KOPT-K1 (cell line): ENCODE data around the gene TTLL8.

ENCODE experiments used
- H3K27ac ChIP-seq: fragments of 200-600 bp; sonication (generic); 2 replicates; pipeline ENCODE4 v1.5.1; 2016; ENCODE audit warnings: antibody characterized with exemption, mild to moderate bottlenecking, low read depth, low read length; ENCODE audit not compliant: poor library complexity, severe bottlenecking
- H3K36me3 ChIP-seq: fragments of 200-600 bp; sonication (generic); 2 replicates; pipeline ENCODE4 v1.5.1; 2017; ENCODE audit warnings: antibody characterized with exemption, mild to moderate bottlenecking, low read length, moderate library complexity; ENCODE audit not compliant: insufficient read depth
- H3K9me3 ChIP-seq: fragments of 200-600 bp; sonication (generic); 2 replicates; pipeline ENCODE4 v1.5.1; 2017; ENCODE audit warnings: antibody characterized with exemption, low read length, mild to moderate bottlenecking; ENCODE audit not compliant: insufficient read depth, poor library complexity, severe bottlenecking

Gene TTLL8

DNA sequence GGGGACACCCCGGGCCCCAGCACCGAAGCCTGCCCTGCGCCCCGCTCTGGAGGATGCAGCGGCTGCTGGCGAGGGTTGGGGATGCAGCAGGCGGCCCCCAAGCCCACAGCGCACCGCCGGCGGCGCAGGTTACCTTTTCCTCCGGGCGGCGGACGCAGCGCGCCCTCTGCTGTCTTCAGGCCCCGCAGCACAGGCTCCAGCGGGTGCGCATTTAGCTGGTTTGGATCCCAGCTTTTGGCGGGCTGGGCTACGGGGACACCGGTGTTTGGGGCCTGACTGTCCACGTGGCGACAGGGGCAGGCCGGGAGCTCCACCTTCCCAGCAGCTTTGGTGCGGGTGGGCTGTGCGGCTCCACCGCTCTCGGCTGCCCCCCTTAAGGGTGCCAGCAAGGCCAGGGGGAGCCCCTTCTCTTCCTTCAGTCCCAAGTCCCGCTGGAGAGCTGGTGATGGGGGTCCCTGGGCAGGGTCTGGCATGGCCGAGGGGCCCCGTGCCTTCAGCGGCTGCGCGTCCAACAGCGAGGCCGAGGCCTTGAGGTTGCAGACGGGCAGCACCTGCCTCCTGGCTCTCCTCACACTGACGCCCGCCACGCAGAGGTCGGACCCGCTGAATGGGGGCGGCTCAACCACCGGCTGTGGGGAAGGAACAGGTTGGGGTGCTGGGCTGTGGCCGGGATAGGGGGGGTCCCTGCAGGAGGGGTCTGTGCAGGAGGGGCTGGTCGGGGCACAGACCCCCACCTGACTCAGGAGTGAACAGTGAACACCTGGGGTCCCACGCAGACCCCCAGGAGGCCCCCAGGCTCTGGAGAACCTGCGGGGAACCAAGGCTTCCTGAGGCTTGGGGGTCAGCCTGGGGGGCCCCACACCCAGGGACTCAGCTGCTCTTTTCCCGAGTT lies 27.6 kb downstream of the TTLL8 start:
- Histone ChIP-seq H3K9me3 (no peaks in the 10 kb centered on the region), H3K27ac (no peak overlapping the region), H3K36me3 (no peaks in the 10 kb centered on the region)

DNA sequence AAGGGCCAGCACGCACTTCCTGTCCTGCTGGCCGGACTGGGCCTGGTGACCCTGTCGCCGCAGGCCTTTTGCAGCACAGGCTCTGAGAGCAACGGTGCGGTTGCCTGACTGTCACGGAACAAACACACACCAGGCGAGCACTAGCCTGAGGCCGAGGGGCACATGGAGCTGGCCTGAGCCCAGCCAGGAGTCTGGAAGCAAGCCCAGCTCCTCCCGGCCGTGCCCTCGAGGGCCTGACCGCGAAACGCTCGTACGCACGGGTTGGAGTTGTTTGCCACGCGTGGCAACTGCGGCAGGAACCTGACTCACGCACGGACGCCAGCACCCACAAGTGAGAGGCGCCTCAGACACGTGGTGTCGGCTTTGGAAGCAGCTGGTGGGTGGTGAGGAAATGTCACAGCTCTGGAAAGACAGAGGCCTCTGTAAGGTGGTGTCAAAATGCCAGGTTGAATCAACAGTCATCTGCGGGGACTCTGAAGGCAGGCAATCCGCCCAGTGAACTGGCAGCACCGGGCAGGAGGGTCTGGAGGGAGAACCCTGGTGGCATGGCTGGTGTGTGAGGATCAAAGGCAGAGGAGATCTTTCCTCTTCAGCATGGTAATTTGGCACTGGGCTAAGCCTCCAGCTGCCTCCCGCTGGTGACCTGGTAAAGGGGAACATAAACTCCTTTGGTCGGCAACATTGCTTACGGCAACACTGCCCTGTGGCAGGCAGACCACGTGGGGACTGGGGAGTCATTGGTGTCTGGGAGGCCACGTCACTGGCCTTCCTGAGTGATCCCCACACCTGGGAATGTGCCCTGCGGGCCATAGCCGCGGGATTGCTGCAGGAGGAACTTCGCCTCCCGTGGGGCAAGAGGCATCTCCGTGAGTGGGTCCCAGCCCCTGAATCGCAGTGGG lies 30.2 kb downstream of the TTLL8 start:
- Histone ChIP-seq H3K9me3 (no peaks in the 10 kb centered on the region), H3K36me3 (no peaks in the 10 kb centered on the region), H3K27ac (no peak overlapping the region)

DNA sequence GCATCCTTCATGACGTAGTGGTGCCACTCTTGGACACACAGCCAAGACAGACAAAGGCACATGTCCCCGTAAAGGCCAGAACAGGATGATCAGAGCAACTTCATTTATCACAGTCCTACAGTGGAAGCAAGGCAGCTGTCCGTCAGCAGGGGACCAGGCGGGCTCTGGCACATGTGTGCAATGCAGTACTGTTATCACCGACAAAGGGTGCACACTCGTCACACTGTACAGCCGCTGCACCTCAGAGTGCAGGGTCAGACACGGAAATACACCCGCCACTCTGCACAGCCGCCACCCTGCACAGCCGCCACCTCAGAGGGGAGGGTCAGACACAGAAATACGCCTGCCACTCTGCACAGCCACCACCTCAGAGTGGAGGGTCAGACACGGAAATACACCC lies 32.1 kb downstream of the TTLL8 start:
- Histone ChIP-seq H3K9me3 (no peaks in the 10 kb centered on the region), H3K36me3 (no peaks in the 10 kb centered on the region), H3K27ac (no peak overlapping the region)

DNA sequence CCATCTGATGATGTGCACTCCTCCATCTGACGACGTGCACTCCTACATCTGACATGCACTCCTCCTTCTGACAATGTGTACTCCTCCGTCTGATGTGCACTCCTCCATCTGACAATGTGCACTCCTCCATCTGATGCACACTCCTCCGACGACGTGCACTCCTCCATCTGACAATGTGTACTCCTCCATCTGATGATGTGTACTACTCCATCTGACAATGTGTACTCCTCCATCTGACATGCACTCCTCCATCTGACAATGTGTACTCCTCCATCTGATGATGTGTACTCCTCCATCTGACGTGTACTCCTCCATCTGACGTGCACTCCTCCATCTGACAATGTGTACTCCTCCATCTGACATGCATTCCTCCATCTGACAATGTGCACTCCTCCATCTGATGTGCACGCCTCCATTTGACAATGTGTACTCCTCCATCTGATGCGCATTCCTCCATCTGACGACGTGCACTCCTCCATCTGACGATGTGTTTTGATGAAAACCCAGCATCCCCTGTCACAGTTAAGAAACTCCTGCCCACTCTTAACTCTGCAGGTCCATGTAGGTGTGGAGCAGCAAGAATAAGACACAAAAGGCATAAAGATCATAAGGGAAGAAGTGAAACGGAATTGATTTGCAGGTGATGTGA lies 35.8 kb downstream of the TTLL8 start:
- no peaks in the 10 kb centered on the region for H3K36me3 ChIP-seq
- no peak overlapping the region for H3K27ac ChIP-seq
- H3K9me3 ChIP-seq = no peaks in the 10 kb centered on the region

DNA sequence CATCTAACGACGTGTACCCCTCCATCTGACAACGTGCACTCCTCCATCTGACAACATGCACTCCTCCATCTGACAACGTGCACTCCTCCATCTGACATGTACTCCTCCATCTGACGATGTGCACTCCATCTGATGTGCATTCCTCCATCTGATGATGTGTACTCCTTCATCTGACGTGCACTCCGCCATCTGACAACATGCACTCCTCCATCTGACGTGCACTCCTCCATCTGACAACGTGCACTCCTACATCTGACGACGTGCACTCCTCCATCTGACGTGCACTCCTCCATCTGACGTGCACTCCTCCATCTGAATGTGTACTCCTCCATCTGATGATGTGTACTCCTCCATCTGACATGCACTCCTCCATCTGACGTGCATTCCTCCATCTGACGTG lies 37.5 kb downstream of the TTLL8 start:
- H3K27ac ChIP-seq = no peak overlapping the region

DNA sequence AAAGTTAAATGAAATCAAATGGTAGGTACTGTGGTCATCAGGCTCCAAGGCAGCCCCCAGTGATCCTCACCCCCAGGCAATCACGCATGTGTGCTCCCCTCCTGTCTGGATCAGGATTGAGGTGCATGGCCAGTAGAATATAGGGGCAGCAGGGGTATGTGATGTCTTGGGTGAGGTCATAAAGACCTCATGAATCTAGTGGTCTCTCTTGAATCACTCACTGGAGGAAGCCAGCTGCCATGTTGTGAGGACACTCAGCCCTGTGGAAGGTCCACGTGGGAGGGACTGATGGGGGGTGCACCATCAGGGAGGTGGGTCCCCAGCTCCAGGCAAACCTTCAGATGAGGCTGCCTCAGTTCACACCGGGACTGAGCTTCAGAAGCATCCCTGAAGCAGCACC lies 38.8 kb downstream of the TTLL8 start:
- no peaks in the 10 kb centered on the region for H3K36me3 ChIP-seq
- no peak overlapping the region for H3K27ac ChIP-seq
- no peaks in the 10 kb centered on the region for H3K9me3 ChIP-seq

More for the DNA sequence above, 37.5 kb downstream of the TTLL8 start:
- H3K9me3 ChIP-seq = no peaks in the 10 kb centered on the region
- no peaks in the 10 kb centered on the region for H3K36me3 ChIP-seq

DNA sequence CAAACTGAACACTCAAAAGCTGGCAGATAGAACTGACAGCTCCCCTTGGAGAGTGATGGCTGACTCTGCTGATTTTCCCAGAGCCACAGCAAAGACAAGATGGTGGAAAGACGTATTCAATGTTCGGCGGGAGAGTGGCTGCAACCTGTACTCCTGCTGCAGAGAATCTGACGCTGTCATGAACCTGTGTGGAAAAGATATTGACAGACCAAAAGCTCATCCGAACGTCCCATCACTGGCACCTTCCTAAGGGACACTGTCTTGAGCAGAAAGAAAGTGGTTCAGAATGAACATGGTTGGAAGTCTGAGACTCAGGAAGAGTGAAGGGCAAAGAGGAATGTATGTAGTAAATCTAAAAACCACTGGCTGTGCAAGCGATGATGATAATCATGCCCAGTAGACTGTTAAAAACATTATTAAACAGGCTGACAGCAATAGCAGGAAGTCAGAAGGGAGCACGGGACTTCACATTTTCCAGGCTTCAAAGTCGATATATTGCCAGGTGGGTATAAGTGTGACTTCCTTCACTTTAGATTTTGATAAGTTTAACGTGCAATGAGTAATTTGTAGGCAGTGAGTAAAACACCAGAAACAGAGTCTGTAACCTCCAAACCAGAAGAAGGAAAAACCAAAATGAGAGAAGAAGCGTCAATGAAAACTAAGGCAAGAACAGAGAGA lies 39.4 kb downstream of the TTLL8 start:
- Histone ChIP-seq H3K36me3 (no peaks in the 10 kb centered on the region), H3K9me3 (no peaks in the 10 kb centered on the region), H3K27ac (no peak overlapping the region)

DNA sequence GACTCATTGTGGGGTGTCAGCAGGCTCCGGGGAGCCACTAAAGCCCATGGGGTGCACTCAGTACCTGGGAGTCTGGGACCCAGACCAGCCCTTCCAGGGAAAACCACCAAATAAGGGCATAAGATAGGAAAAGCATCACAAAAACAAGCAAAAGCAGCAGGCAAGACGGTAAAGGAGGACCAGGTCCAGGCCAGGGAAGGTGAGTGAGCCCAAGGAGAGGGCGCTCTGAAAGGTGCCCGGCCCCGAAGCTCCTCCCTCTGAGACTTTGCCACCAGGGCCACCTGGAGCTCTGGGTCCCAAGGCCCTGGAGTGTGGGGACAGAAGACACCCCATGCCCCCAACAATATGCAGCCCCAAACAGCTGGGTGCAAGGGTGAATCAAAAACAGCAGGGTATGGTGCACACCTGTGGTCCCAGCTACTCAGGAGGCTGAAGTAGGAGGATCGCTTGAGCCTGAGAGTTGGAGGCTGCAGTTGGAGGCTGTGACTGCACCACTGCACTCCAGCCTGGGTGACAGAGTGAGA lies 40.3 kb downstream of the TTLL8 start:
- Histone ChIP-seq H3K27ac (no peak overlapping the region), H3K36me3 (no peaks in the 10 kb centered on the region), H3K9me3 (no peaks in the 10 kb centered on the region)

DNA sequence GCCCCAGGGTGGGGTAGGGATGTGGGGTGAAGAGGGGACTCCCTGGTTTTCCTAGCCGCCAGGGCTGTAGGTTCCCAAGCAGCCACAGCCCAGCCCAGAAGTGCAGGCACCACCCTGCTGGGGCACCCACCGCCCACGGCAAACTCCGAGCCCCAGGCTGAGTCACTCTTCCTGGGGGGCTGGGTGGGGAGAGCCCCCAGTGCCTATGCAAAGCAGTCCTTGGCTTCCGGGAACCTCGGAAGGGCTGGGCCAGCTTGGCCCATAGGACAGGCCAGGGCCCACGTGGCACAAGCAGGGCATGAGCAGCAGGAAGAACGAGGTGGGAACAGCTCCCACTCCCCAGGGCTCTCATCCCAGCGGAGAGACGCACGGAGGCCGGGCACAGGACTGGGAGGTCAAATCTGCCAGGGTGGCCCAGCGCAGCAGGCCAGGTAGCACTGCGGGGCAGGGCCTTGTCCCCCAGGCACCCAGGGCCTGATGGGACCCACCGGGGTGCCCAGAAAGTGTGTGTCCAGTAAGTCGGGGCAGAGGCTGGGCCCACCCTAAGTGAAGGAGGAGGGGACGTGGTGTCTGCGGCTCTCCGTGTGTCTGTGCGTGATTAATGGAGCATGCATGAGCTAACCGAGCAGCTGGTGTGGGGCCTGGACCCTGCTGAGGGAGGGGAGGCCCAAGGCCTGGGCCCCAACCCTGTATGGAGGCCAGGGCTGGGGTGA lies 41.0 kb downstream of the TTLL8 start:
- no peak overlapping the region for H3K27ac ChIP-seq
- H3K9me3 ChIP-seq = no peaks in the 10 kb centered on the region
- H3K36me3 ChIP-seq = no peaks in the 10 kb centered on the region

DNA sequence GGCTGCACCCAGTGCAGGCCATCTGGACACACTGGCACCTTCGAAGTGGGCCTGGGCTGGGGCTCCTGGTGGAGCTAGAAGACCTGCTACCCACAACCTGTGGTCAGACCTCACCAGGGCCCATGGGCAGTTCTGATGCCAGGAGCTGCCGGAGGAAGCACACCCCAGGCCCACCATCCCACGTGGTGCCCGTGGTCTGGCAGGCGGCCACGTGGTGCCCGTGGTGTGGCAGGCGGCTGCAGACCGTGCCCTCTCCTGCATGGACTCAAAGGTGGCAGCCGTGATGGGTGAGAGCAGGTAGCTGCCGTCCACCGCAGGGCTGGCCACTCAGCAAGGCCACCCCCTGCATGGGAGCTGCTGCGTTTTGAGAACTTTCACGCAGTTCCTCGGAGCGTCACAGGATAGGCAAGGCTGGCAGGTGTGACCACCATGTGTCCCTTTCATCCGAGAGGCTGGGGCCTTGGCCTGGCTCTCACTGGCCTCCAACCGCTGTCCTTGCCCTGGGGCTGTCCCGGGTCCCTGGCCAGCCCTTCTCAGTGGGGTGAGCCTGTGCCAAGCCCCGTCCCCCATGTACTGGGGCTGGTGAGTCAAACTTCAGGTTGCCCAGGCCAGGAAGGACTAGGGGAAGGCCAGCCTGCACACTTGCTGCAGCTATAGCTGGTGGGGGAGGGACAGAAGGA lies 41.6 kb downstream of the TTLL8 start:
- H3K9me3 ChIP-seq = no peaks in the 10 kb centered on the region
- no peak overlapping the region for H3K27ac ChIP-seq
- H3K36me3 ChIP-seq = no peaks in the 10 kb centered on the region

DNA sequence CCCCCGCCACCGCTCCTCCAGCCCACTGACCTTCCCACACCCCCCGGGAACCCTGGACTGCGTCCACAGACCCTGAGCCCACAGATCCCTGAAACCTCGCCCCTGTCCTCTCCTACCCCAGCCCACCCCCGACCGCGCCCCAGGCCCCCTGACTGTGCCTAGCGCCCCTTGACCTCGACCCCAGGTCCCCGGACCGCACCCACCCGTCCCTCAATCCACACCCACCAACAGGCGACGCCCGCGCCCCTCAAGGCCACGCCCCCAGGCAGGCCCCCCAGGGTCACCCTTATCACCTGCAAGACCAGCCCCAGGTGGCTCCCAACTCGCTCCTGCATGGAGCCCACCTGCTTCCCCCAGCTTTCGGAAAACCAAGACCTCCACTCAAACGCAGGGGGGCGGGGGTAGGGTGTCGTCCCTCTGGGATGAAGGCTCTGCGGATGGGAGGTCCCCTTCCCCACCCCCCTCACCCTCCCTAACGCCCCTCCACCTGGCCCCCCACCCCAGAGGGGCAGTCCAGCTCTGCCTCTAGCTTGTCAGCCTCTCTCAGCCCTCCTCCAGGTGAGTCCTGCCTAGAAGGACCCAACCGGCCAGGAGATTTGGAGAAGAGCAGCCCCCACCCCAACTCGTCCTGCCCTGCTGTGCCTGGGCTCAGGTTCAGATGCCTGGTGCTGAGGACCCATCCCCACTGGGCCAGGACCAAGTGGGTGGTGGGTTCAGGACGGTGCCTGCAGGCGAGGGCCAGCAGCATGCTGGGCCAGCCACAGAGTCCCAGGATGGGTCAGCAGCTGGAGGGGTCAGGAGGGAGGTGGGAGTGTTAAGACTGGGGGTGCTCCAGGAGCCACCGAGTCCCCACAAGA lies 42.4 kb downstream of the TTLL8 start:
- Histone ChIP-seq H3K9me3 (no peaks in the 10 kb centered on the region), H3K36me3 (no peaks in the 10 kb centered on the region), H3K27ac (no peak overlapping the region)

DNA sequence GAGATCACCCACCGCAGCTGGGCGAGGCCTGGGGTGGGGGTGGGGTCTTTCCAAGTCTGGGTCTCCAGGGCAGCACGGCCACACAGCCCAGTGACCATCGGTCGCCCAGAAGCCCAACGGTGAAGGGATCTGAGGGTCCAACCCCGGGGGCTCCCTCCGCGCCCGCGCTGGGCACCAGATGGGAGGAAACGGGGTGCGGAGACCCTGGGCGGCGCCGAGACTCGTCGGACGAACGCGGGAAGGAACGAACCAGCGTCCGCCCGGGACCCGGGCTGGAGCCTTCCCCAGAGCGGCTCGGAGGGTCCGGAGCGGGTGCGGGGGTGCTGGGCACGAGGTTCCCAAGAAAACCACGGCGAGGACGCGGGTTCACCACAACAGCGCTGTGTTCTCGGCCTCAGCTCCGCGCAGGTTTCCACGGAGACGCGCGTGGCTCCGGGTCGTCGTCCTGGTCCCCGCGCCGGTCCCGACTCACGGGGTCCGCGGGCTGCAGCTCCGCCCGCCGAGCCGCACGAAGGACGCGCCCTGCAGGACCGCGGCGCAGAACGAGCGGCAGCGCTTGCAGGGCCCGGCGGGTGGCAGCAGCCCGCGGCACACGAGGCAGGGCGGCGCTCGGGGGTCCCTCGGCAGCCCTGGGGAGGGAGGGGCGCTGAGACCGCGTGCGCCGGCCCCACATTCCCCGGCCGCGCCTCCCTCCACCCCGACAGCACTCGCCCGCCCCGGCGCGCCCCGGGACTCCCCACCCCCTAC lies 43.3 kb downstream of the TTLL8 start:
- H3K9me3 ChIP-seq = no peaks in the 10 kb centered on the region
- no peak overlapping the region for H3K27ac ChIP-seq
- no peaks in the 10 kb centered on the region for H3K36me3 ChIP-seq
